PFSK-1 (cell line): Measurements from ENCODE around the gene CP.

ENCODE experiments used
- FOXP2 ChIP-seq: optimal IDR thresholded peaks from 2 replicates; pipeline ENCODE3; 2011; ENCODE audit warnings: borderline replicate concordance, control low read depth, inconsistent platforms; ENCODE audit not compliant: insufficient read depth; ENCODE audit errors: extremely low read length, extremely low read depth
- POLR2AphosphoS5 ChIP-seq: IDR thresholded peaks from 2 replicates; pipeline ENCODE4 v1.6.1; 2012; ENCODE audit warnings: low read depth, mild to moderate bottlenecking, control low read depth, low read length, moderate library complexity
- SIN3A ChIP-seq: IDR thresholded peaks from 2 replicates; pipeline ENCODE4 v1.6.1; 2012; ENCODE audit warnings: mild to moderate bottlenecking, low read length, moderate library complexity, borderline replicate concordance; ENCODE audit not compliant: insufficient read depth
- TAF1 ChIP-seq: IDR thresholded peaks from 2 replicates; pipeline ENCODE4 v1.6.1; 2012; ENCODE audit warnings: low read length, control low read depth, borderline replicate concordance; ENCODE audit not compliant: insufficient read depth
- TF ChIP-seq, protein P1 (sequence below), 2 experiments: IDR thresholded peaks; 2 replicates each; pipeline versions ENCODE4 v1.6.1 to v1.8.0; 2011 to 2012; ENCODE audit warnings: low read depth in 2 of 2, low read length in 2 of 2, control low read depth in 1 of 2, inconsistent platforms in 1 of 2, mild to moderate bottlenecking in 1 of 2, moderate library complexity in 1 of 2; ENCODE audit not compliant: insufficient read depth in 1 of 2

DNA sequence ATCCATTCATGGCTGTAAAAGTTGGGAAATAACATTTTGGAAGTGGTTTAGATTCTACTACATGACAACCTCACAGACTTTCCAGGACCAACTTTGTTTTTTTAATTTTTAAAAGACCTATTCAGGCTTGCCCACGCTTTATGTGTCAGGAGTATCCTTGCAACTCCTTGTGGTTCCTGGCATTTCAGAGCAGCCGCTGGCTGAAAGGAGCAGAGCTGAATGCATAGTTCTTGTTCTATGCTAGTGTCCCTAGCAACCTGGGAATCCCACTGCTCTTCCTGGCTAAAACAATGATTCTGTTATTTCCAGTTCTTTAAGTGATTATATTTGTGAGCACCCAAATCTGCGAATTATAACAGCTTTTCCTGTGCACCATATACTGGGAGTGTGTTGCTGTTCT is 34.9 kb downstream of the CP start:
- TF ChIP-seq POLR2AphosphoS5, result no peak
- no peak for TF ChIP-seq SIN3A
- TF ChIP-seq, protein P1, sequence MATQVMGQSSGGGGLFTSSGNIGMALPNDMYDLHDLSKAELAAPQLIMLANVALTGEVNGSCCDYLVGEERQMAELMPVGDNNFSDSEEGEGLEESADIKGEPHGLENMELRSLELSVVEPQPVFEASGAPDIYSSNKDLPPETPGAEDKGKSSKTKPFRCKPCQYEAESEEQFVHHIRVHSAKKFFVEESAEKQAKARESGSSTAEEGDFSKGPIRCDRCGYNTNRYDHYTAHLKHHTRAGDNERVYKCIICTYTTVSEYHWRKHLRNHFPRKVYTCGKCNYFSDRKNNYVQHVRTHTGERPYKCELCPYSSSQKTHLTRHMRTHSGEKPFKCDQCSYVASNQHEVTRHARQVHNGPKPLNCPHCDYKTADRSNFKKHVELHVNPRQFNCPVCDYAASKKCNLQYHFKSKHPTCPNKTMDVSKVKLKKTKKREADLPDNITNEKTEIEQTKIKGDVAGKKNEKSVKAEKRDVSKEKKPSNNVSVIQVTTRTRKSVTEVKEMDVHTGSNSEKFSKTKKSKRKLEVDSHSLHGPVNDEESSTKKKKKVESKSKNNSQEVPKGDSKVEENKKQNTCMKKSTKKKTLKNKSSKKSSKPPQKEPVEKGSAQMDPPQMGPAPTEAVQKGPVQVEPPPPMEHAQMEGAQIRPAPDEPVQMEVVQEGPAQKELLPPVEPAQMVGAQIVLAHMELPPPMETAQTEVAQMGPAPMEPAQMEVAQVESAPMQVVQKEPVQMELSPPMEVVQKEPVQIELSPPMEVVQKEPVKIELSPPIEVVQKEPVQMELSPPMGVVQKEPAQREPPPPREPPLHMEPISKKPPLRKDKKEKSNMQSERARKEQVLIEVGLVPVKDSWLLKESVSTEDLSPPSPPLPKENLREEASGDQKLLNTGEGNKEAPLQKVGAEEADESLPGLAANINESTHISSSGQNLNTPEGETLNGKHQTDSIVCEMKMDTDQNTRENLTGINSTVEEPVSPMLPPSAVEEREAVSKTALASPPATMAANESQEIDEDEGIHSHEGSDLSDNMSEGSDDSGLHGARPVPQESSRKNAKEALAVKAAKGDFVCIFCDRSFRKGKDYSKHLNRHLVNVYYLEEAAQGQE (IDR thresholded peaks at IDR 0.05; ENCODE audit: insufficient read depth in 1 of 2, low read depth in 2 of 2, low read length in 2 of 2), result no peak
- no peak for TF ChIP-seq TAF1
- TF ChIP-seq FOXP2, result no peak
